Mesenchymal stem cell (in vitro differentiated cells and primary cell): ENCODE results near the gene CD58.

ENCODE experiments used
- DNase-seq: peaks from one replicate; pipeline ENCODE4 v3.0.0-alpha.2; 2013
- H2AFZ ChIP-seq: one replicate; pipeline ENCODE4 v1.6.1; 2013; ENCODE audit warnings: low read depth, mild to moderate bottlenecking, control low read depth, inconsistent platforms, low read length, moderate library complexity
- H2AK5ac ChIP-seq: 2 replicates; pipeline ENCODE4 v1.6.1; 2013; ENCODE audit warnings: low read length, moderate library complexity, mild to moderate bottlenecking, inconsistent platforms; ENCODE audit not compliant: severe bottlenecking
- H2BK120ac ChIP-seq: one replicate; pipeline ENCODE4 v1.6.1; 2013; ENCODE audit warnings: low read depth, mild to moderate bottlenecking, inconsistent platforms, low read length, moderate library complexity
- H2BK12ac ChIP-seq, 2 experiments: one replicate each; pipeline ENCODE4 v1.6.1; 2013; ENCODE audit warnings: inconsistent platforms in 2 of 2, low read length in 2 of 2, mild to moderate bottlenecking in 2 of 2, moderate library complexity in 2 of 2, control low read depth in 1 of 2
- H2BK15ac ChIP-seq: one replicate; pipeline ENCODE4 v1.6.1; 2013; ENCODE audit warnings: mild to moderate bottlenecking, low read depth, inconsistent platforms; ENCODE audit not compliant: poor library complexity, severe bottlenecking
- H2BK5ac ChIP-seq: 2 replicates; pipeline ENCODE4 v1.6.1; 2013; ENCODE audit warnings: low read depth, mild to moderate bottlenecking, low read length, control low read depth, inconsistent platforms; ENCODE audit not compliant: poor library complexity, severe bottlenecking
- H3K14ac ChIP-seq, 2 experiments: one replicate each; pipeline ENCODE4 v1.6.1; 2013; ENCODE audit warnings: inconsistent platforms in 2 of 2, low read length in 2 of 2, control low read depth in 1 of 2, mild to moderate bottlenecking in 1 of 2, moderate library complexity in 1 of 2
- H3K18ac ChIP-seq, 2 experiments: one replicate each; pipeline ENCODE4 v1.6.1; 2013; ENCODE audit warnings: inconsistent platforms in 2 of 2, low read length in 2 of 2, control low read depth in 1 of 2, low read depth in 1 of 2, mild to moderate bottlenecking in 1 of 2
- H3K23ac ChIP-seq, 2 experiments: one replicate each; pipeline ENCODE4 v1.6.1; 2013; ENCODE audit warnings: inconsistent platforms in 2 of 2, low read length in 2 of 2, mild to moderate bottlenecking in 2 of 2, moderate library complexity in 2 of 2, control low read depth in 1 of 2
- H3K27ac ChIP-seq: 2 replicates; pipeline ENCODE4 v1.5.1; 2013; ENCODE audit warnings: mild to moderate bottlenecking, moderate library complexity, low read length, control low read depth, inconsistent platforms; ENCODE audit not compliant: poor library complexity, severe bottlenecking
- H3K27me3 ChIP-seq, 2 experiments: 2 replicates each; pipeline versions ENCODE4 v1.6.1 to v1.7.0; 2013; ENCODE audit warnings: low read length in 2 of 2, mild to moderate bottlenecking in 2 of 2, moderate library complexity in 2 of 2, control low read depth in 1 of 2, inconsistent platforms in 1 of 2; ENCODE audit not compliant: control insufficient read depth in 1 of 2, insufficient read depth in 1 of 2
- H3K36me3 ChIP-seq, 2 experiments: 2 replicates each; pipeline versions ENCODE4 v1.6.1 to v1.7.0; 2013; ENCODE audit warnings: low read length in 2 of 2, control low read depth in 1 of 2, inconsistent platforms in 1 of 2, low read depth in 1 of 2, mild to moderate bottlenecking in 1 of 2; ENCODE audit not compliant: insufficient read depth in 2 of 2, control insufficient read depth in 1 of 2
- H3K4ac ChIP-seq, 2 experiments: one replicate each; pipeline ENCODE4 v1.6.1; 2013; ENCODE audit warnings: inconsistent platforms in 2 of 2, low read length in 2 of 2, mild to moderate bottlenecking in 2 of 2, moderate library complexity in 2 of 2, control low read depth in 1 of 2, low read depth in 1 of 2
- H3K4me1 ChIP-seq: 2 replicates; pipeline ENCODE4 v1.6.1; 2013; ENCODE audit warnings: low read depth, low read length, control low read depth; ENCODE audit not compliant: control insufficient read depth, insufficient read depth
- H3K4me2 ChIP-seq: 2 replicates; pipeline ENCODE4 v1.6.1; 2013; ENCODE audit warnings: low read length, mild to moderate bottlenecking, inconsistent platforms; ENCODE audit not compliant: poor library complexity, severe bottlenecking
- H3K4me3 ChIP-seq, 2 experiments: 2 replicates each; pipeline versions ENCODE4 v1.5.1 to v1.7.0; 2013; ENCODE audit warnings: low read length in 2 of 2, mild to moderate bottlenecking in 2 of 2, control low read depth in 1 of 2, low read depth in 1 of 2; ENCODE audit not compliant: insufficient read depth in 1 of 2
- H3K79me1 ChIP-seq: replicated peaks from 2 replicates; pipeline ENCODE4 v1.6.1; 2013; ENCODE audit warnings: mild to moderate bottlenecking, control low read depth, low read length, inconsistent platforms; ENCODE audit not compliant: poor library complexity, severe bottlenecking
- H3K9ac ChIP-seq: 2 replicates; pipeline ENCODE4 v1.7.0; 2013; ENCODE audit warnings: mild to moderate bottlenecking, low read length, moderate library complexity
- H3K9me3 ChIP-seq: 2 replicates; pipeline ENCODE4 v1.7.0; 2013; ENCODE audit warnings: mild to moderate bottlenecking, low read length; ENCODE audit not compliant: control insufficient read depth
- H4K8ac ChIP-seq: one replicate; pipeline ENCODE4 v1.6.1; 2013; ENCODE audit warnings: inconsistent platforms, mild to moderate bottlenecking, low read length, moderate library complexity
- H4K91ac ChIP-seq: one replicate; pipeline ENCODE4 v1.6.1; 2013; ENCODE audit warnings: mild to moderate bottlenecking, low read length, inconsistent platforms
- WGBS: methylation state at CpG from one replicate; pipeline ENCODE4 v1.1.7; 2013; ENCODE audit warnings: mixed read lengths; 5-methylcytosine and 5-hydroxymethylcytosine counted together

Gene CD58

DNA sequence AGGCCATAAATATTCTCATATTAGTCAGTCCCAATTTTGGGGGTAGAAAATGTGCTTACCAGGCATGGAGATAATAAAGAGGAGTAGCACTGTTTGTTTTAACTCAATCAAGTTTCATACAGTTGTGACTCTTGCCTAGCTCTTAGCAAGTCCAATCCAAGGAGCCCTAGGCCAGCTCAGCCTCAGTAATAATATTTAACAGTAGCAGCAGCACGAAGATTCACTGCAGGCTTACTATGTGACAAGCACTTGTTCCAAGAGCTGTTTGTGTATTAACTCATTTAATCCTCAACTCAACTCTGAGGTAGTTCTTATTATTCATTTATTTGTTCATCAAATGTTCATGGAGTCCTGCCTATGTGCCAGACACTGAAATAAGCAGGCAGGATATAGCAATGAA lies 12.3 kb downstream of the CD58 start:
- Histone ChIP-seq H3K23ac (no peak overlapping the region), H2BK120ac (no peak overlapping the region), H3K4ac (no peak overlapping the region), H3K9me3 (no peaks in the 10 kb centered on the region), H3K27me3 (no peaks in the 10 kb centered on the region), H3K9ac (no peak overlapping the region), H2AK5ac (no peak overlapping the region), H4K8ac (no peak overlapping the region), H3K18ac (no peak overlapping the region), H2BK5ac (no peak overlapping the region), H3K4me2 (no peak overlapping the region), H3K27ac (no peak overlapping the region), H2AFZ (no peak overlapping the region), H3K4me1 (peaks cover 8% of the 10 kb centered on the region), H3K4me3 (no peak overlapping the region), H2BK12ac (no peak overlapping the region), H3K79me1 (peaks cover 24% of the 10 kb centered on the region), H3K36me3 (peaks cover 0 to 3% of the 10 kb centered on the region in 2 experiments), H3K14ac (no peak overlapping the region), H4K91ac (no peak overlapping the region), H2BK15ac (no peak overlapping the region)
- WGBS: 80% methylated on average over 1 of the region's 1 CpG
- no peak for DNase-seq

DNA sequence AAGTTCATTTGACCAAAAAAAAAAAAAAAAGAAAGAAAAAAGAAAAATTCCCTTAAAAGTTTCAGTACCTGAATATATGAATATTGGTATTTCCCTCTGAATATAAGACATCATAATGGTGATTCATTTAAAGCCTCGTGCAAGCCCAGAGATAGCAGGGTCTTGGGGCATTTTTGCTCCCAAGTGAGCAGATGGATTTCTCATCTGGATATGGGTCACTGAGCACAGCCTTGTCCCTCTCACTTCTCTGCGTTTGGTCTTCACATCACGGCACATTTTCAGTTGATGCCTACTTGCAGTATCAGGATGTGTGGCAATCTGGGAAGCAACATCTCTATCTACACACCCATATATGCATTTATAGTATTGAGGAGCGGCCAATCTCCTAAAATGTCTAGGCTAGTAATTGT lies 12.7 kb downstream of the CD58 start:
- no peak overlapping the region for H4K91ac ChIP-seq
- no peak for DNase-seq
- no peaks in the 10 kb centered on the region for H3K27me3 ChIP-seq
- H3K9ac ChIP-seq: no peak overlapping the region
- no peak overlapping the region for H2BK12ac ChIP-seq
- H3K4ac ChIP-seq: no peak overlapping the region
- no peak overlapping the region for H3K4me2 ChIP-seq
- no peak overlapping the region for H2AK5ac ChIP-seq
- H2AFZ ChIP-seq: no peak overlapping the region
- no peak overlapping the region for H3K23ac ChIP-seq
- H3K4me1 ChIP-seq: peaks cover 9% of the 10 kb centered on the region
- no peak overlapping the region for H4K8ac ChIP-seq
- H2BK5ac ChIP-seq: no peak overlapping the region
- H3K27ac ChIP-seq: no peak overlapping the region
- H3K4me3 ChIP-seq: no peak overlapping the region
- H2BK15ac ChIP-seq: no peak overlapping the region
- no peak overlapping the region for H3K14ac ChIP-seq
- peaks cover 25% of the 10 kb centered on the region for H3K79me1 ChIP-seq
- H3K36me3 ChIP-seq: peaks cover 0 to 2% of the 10 kb centered on the region in 2 experiments
- no peak overlapping the region for H2BK120ac ChIP-seq
- 100% methylated on average over 2 of the region's 4 CpGs for WGBS
- H3K9me3 ChIP-seq: no peaks in the 10 kb centered on the region
- H3K18ac ChIP-seq: no peak overlapping the region

DNA sequence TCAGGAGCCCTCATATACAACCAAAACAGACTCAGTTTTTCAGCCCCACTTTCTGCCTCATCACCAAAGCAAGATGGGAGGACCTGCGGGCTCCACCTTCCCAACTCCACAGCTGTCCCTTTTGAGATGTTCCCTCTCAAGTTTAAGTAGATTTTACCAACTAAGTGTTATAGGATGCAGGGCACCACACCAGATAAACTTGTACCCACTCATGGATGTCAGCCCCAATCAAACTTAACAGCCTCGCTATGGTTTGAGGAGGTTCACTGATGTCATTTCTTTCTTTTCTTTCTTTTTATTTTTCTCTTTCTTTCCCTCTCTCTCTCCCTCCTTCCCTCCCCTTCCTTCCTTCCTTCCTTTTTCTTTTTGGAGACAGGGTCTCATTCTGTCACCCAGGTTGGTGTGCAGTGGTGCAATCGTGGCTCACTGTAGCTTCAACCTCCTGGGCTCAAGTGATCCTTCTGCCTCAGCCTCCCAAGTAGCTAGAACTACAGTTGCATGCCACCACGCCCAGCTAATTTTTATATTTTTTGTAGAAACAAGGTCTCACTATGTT lies 13.4 kb downstream of the CD58 start:
- Histone ChIP-seq H3K14ac (no peak overlapping the region), H3K23ac (no peak overlapping the region), H3K27ac (no peak overlapping the region), H3K4ac (no peak overlapping the region), H3K4me1 (peaks cover 9% of the 10 kb centered on the region), H4K91ac (no peak overlapping the region), H2BK12ac (no peak overlapping the region), H3K4me2 (no peak overlapping the region), H2BK15ac (no peak overlapping the region), H2BK5ac (no peak overlapping the region), H2AK5ac (peak overlapping the region; percentile 32), H3K18ac (no peak overlapping the region), H3K9me3 (no peaks in the 10 kb centered on the region), H2BK120ac (no peak overlapping the region), H2AFZ (no peak overlapping the region), H3K79me1 (peaks cover 22% of the 10 kb centered on the region), H3K36me3 (no peaks in the 10 kb centered on the region), H3K4me3 (no peak overlapping the region), H3K9ac (peak overlapping the region; percentile 78), H3K27me3 (no peaks in the 10 kb centered on the region), H4K8ac (no peak overlapping the region)
- no peak for DNase-seq
- 97% methylated on average over 4 of the region's 4 CpGs for WGBS

DNA sequence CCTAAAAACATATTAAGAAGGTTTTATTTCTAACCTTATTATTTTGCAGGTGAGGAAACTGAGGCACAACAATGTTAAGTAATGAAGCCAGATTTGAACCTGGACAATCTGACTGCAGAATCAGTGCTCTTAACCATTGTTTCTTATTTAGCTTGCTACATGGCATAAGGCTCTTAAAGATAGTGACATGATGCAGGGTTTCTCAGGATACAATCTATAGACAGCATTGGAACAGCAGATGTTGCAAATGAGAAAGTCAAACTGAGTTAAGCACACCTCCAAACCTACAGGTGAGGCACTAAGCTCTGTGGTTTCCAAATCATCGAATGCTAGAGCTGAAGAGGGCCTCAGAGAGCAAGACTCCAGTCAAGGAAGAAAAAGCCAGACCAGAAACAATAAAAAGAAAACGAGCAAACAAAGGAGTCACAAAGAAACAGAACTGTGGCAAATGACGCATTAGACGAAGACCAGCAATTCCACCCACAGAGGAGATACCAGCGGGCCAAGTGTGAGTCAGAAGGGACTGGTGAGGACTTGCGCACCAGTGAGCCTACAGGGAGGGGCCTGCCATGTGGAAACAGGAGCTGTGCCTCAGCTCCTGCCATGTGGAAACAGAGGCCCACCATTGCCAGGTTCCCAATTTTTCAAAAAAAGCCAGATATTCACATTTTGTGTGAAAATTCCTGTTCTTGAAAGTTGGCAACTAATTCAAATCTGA lies 14.4 kb downstream of the CD58 start:
- Histone ChIP-seq H3K27me3 (no peaks in the 10 kb centered on the region), H4K91ac (no peak overlapping the region), H2BK5ac (no peak overlapping the region), H3K36me3 (no peaks in the 10 kb centered on the region), H2BK15ac (no peak overlapping the region), H3K18ac (no peak overlapping the region), H2AK5ac (no peak overlapping the region), H2AFZ (no peak overlapping the region), H2BK12ac (no peak overlapping the region), H3K23ac (no peak overlapping the region), H3K9me3 (no peaks in the 10 kb centered on the region), H3K9ac (peak overlapping the region; percentile 78), H3K4me1 (peaks cover 9% of the 10 kb centered on the region), H3K14ac (no peak overlapping the region), H4K8ac (peak overlapping the region; percentile 76), H3K4me2 (no peak overlapping the region), H3K4ac (no peak overlapping the region), H3K27ac (no peak overlapping the region), H3K79me1 (peaks cover 25% of the 10 kb centered on the region), H3K4me3 (no peak overlapping the region), H2BK120ac (no peak overlapping the region)
- 61% methylated on average over 6 of the region's 6 CpGs for WGBS
- peak; percentile 89 for DNase-seq
